Loucy (cell line): ENCODE results near the gene KDM5C.

Experiments
- H2AFZ ChIP-seq: fragments of 200-600 bp; sonication (generic); 2 replicates; pipeline ENCODE4 v1.6.0; 2016; ENCODE audit warnings: antibody characterized with exemption, mild to moderate bottlenecking, low read length, moderate library complexity
- H3F3A ChIP-seq: fragments of 200-600 bp; 2 replicates; pipeline ENCODE4 v1.6.0; 2016; ENCODE audit warnings: antibody characterized with exemption, low read depth, mild to moderate bottlenecking
- H3K27me3 ChIP-seq: fragments of 200-600 bp; sonication (generic); 2 replicates; pipeline ENCODE4 v1.6.1; 2014; ENCODE audit warnings: low read length, mild to moderate bottlenecking; ENCODE audit not compliant: insufficient read depth, poor library complexity, severe bottlenecking
- H3K36me3 ChIP-seq: fragments of 200-600 bp; sonication (generic); 2 replicates; pipeline ENCODE4 v1.6.1; 2016; ENCODE audit warnings: low read length; ENCODE audit not compliant: insufficient read depth
- H3K4me1 ChIP-seq: fragments of 200-600 bp; sonication (generic); 2 replicates; pipeline ENCODE4 v1.5.1; 2014; ENCODE audit warnings: low read length, mild to moderate bottlenecking; ENCODE audit not compliant: insufficient read depth, poor library complexity, severe bottlenecking
- H3K4me2 ChIP-seq: fragments of 200-600 bp; sonication (generic); 2 replicates; pipeline ENCODE4 v1.6.0; 2014; ENCODE audit warnings: antibody characterized with exemption, low read length, low read depth, mild to moderate bottlenecking; ENCODE audit not compliant: poor library complexity, severe bottlenecking
- H3K4me3 ChIP-seq: fragments of 200-600 bp; sonication (generic); 2 replicates; pipeline ENCODE4 v1.5.1; 2014; ENCODE audit warnings: low read length, mild to moderate bottlenecking, mixed read lengths; ENCODE audit not compliant: poor library complexity, severe bottlenecking
- H3K79me2 ChIP-seq: fragments of 200-600 bp; sonication (generic); 2 replicates; pipeline ENCODE4 v1.6.1; 2014; ENCODE audit warnings: low read length; ENCODE audit not compliant: insufficient read depth
- H3K9ac ChIP-seq: fragments of 200-600 bp; sonication (generic); 2 replicates; pipeline ENCODE4 v1.6.0; 2014; ENCODE audit warnings: mild to moderate bottlenecking, low read depth, low read length, moderate library complexity; ENCODE audit not compliant: poor library complexity, severe bottlenecking
- H3K9me2 ChIP-seq: fragments of 200-600 bp; sonication (generic); replicated peaks from 2 replicates; pipeline ENCODE4 v1.6.1; 2016; ENCODE audit warnings: low read depth, low read length, mixed read lengths
- H3K9me3 ChIP-seq: fragments of 200-600 bp; sonication (generic); 2 replicates; pipeline ENCODE4 v1.6.1; 2014; ENCODE audit warnings: mild to moderate bottlenecking, antibody characterized with exemption, low read length, low read depth; ENCODE audit not compliant: insufficient read depth
- H4K20me1 ChIP-seq: fragments of 200-600 bp; sonication (generic); 2 replicates; pipeline ENCODE4 v1.6.0; 2014; ENCODE audit warnings: antibody characterized with exemption, low read length, mild to moderate bottlenecking; ENCODE audit not compliant: insufficient read depth, poor library complexity, severe bottlenecking
- EZH2phosphoT487 ChIP-seq: fragments of 200-600 bp; IDR thresholded peaks from 2 replicates; pipeline ENCODE4 v1.6.1; 2018; ENCODE audit warnings: antibody characterized with exemption, mild to moderate bottlenecking, moderate library complexity, borderline replicate concordance
- TF ChIP-seq, protein P1 (sequence below): fragments of 200-600 bp; sonication (generic); conservative IDR thresholded peaks from 2 replicates; pipeline ENCODE4 v1.5.1; 2014; ENCODE audit warnings: mild to moderate bottlenecking, antibody characterized with exemption, low read length

Gene KDM5C

GRCh38 chrX:53246231-53246630 lies 21.2 kb upstream of the KDM5C start:
- H3K79me2 ChIP-seq: no peaks in the 10 kb centered on the region
- H4K20me1 ChIP-seq: no peaks in the 10 kb centered on the region
- H3F3A ChIP-seq: no peaks in the 10 kb centered on the region
- no peaks in the 10 kb centered on the region for H3K9me2 ChIP-seq
- no peaks in the 10 kb centered on the region for H3K36me3 ChIP-seq
- TF ChIP-seq, protein P1, sequence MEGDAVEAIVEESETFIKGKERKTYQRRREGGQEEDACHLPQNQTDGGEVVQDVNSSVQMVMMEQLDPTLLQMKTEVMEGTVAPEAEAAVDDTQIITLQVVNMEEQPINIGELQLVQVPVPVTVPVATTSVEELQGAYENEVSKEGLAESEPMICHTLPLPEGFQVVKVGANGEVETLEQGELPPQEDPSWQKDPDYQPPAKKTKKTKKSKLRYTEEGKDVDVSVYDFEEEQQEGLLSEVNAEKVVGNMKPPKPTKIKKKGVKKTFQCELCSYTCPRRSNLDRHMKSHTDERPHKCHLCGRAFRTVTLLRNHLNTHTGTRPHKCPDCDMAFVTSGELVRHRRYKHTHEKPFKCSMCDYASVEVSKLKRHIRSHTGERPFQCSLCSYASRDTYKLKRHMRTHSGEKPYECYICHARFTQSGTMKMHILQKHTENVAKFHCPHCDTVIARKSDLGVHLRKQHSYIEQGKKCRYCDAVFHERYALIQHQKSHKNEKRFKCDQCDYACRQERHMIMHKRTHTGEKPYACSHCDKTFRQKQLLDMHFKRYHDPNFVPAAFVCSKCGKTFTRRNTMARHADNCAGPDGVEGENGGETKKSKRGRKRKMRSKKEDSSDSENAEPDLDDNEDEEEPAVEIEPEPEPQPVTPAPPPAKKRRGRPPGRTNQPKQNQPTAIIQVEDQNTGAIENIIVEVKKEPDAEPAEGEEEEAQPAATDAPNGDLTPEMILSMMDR: no peak
- no peak for TF ChIP-seq EZH2phosphoT487
- no peaks in the 10 kb centered on the region for H3K9me3 ChIP-seq
- no peak overlapping the region for H3K4me3 ChIP-seq
- no peak overlapping the region for H3K9ac ChIP-seq
- no peaks in the 10 kb centered on the region for H3K4me1 ChIP-seq
- no peaks in the 10 kb centered on the region for H3K27me3 ChIP-seq
- H3K4me2 ChIP-seq: no peak overlapping the region
- H2AFZ ChIP-seq: no peak overlapping the region

DNA sequence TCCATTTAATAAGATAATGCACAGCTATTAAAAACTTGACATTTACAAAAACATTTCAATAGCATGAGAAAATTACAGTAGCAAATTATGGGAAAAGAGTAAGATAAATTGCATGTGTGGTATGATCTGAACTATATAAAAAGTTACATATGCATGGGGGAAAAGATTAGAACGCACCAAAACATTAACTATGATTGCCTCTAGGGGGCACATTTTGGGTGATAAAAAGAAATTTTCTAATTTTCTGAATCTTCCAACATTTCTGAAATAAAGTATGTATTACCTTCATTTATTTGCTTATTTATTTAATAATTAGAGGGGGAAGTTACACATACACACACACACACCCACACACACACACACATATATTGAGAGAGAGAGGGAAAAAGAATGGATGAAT lies 19.6 kb upstream of the KDM5C start:
- Histone ChIP-seq H4K20me1 (no peaks in the 10 kb centered on the region), H3K27me3 (no peaks in the 10 kb centered on the region), H3F3A (no peaks in the 10 kb centered on the region), H3K4me2 (no peak overlapping the region), H3K79me2 (no peaks in the 10 kb centered on the region), H3K9ac (no peak overlapping the region), H2AFZ (no peak overlapping the region), H3K9me3 (no peaks in the 10 kb centered on the region), H3K4me3 (no peak overlapping the region), H3K4me1 (no peaks in the 10 kb centered on the region), H3K9me2 (no peaks in the 10 kb centered on the region), H3K36me3 (no peaks in the 10 kb centered on the region)
- TF ChIP-seq EZH2phosphoT487: no peak
- TF ChIP-seq, protein P1: peak; percentile 47

GRCh38 chrX:53242310-53242709 lies 17.3 kb upstream of the KDM5C start:
- Histone ChIP-seq H3K4me2 (no peak overlapping the region), H2AFZ (no peak overlapping the region), H4K20me1 (no peaks in the 10 kb centered on the region), H3K9me3 (no peaks in the 10 kb centered on the region), H3K9ac (no peak overlapping the region), H3K27me3 (no peaks in the 10 kb centered on the region), H3K79me2 (no peaks in the 10 kb centered on the region), H3K9me2 (no peaks in the 10 kb centered on the region), H3F3A (no peaks in the 10 kb centered on the region), H3K4me1 (no peaks in the 10 kb centered on the region), H3K36me3 (no peaks in the 10 kb centered on the region), H3K4me3 (no peak overlapping the region)
- TF ChIP-seq EZH2phosphoT487: no peak
- TF ChIP-seq, protein P1: no peak
